Measurements from ENCODE around the gene CRBN. TPM values are rescaled to one million over a fixed set of nuclear protein-coding genes. Genes with fewer than 3 reads are reported as not detected.

Gene CRBN
- total RNA-seq, 1 experiment from 2014 or later, result 23.2 TPM

DNA sequence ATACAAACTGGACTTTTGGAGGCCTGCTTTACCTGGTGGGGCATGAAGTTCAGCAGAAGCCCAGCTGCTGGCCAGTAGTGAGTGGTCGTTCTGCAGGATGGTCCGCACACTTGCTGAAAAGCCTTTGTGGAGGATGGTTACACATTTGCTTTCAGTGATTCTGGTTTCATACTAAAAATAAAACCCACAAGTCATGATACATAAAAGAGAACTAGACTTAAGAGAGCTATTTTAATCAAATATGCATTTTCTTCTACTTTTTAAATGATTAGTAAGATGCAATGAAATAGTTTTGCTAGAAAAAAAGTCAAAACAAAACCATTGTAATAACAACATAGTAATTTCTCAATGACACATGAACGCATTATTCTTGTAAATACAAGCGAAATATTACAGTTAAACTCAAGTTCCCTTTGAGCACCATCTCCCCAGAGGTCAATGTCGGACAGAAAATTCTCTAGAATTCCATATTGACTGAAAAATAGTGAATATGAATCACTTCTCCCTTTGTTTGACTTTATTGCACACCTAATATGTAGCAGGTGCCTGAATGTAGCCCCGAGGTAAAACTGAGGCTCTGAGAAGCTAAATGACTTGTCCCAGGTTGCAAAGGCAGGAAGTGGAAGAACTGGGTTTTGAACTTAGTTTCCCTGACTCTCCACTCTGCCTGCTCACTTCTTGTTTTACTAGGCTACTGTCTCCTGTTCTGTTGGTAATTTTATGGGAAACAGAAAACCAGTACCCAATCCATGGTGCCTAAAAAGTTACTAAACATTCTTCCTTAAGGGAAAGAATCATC is 77.6 kb downstream of the CRBN start:
- Histone ChIP-seq H3K9me3 (no peaks in the 10 kb centered on the region), H3K36me3 (no peaks in the 10 kb centered on the region), H3K27me3 (no peaks in the 10 kb centered on the region), H3K4me3 (no peak overlapping the region)
- no peak for DNase-seq

Other genes with a start within 250 kb of the CRBN start
- gene IL5RA, start 69.3 kb downstream of the CRBN start, total RNA-seq (2014; rRNA removed; shearing (Covaris generic); ENCODE audit: low replicate concordance), result not detected in 2 replicates
- 34.2 and 60.3 TPM in 2 replicates for gene TRNT1, start 52.8 kb downstream of the CRBN start, total RNA-seq (2014; rRNA removed; shearing (Covaris generic); ENCODE audit: low replicate concordance)